Liver (tissue), 9 donors: ENCODE measurements around the gene SYCP2. TPM values are rescaled to one million over a fixed set of nuclear protein-coding genes. Genes with fewer than 3 reads are reported as not detected.

ENCODE experiments used
- DNase-seq: peaks from one replicate; pipeline ENCODE4 v3.0.0-alpha.2; 2017; ENCODE audit warnings: low spot score
- H3K27ac ChIP-seq, 2 donors: one replicate each; pipeline ENCODE4 v1.7.0; 2013; ENCODE audit warnings: inconsistent platforms in 2 of 2, low read length in 2 of 2, control low read depth in 1 of 2, low read depth in 1 of 2, mild to moderate bottlenecking in 1 of 2
- H3K27me3 ChIP-seq, 4 donors: one replicate each; pipeline versions ENCODE4 v1.6.1 to v1.7.0; 2013; ENCODE audit warnings: low read length in 3 of 4, inconsistent platforms in 1 of 4, mild to moderate bottlenecking in 1 of 4, moderate library complexity in 1 of 4; ENCODE audit not compliant: control insufficient read depth in 4 of 4, insufficient read depth in 4 of 4
- H3K36me3 ChIP-seq, 4 donors: one replicate each; pipeline versions ENCODE4 v1.6.1 to v1.7.0; 2013; ENCODE audit warnings: low read length in 3 of 4, mild to moderate bottlenecking in 3 of 4, low read depth in 1 of 4, moderate library complexity in 1 of 4; ENCODE audit not compliant: control insufficient read depth in 4 of 4, insufficient read depth in 3 of 4
- H3K4me1 ChIP-seq, 4 donors: one replicate each; pipeline versions ENCODE4 v1.6.1 to v1.7.0; 2013; ENCODE audit warnings: low read length in 3 of 4, mild to moderate bottlenecking in 3 of 4, moderate library complexity in 1 of 4; ENCODE audit not compliant: control insufficient read depth in 4 of 4, insufficient read depth in 4 of 4
- H3K4me3 ChIP-seq, 3 donors: one replicate each; pipeline versions ENCODE4 v1.6.1 to v1.7.0; 2013; ENCODE audit warnings: low read length in 3 of 3, control low read depth in 1 of 3, low read depth in 1 of 3, mild to moderate bottlenecking in 1 of 3
- H3K9ac ChIP-seq, 2 donors: one replicate each; pipeline ENCODE4 v1.7.0; 2013; ENCODE audit warnings: low read length in 2 of 2, mild to moderate bottlenecking in 2 of 2, moderate library complexity in 2 of 2, control low read depth in 1 of 2, low read depth in 1 of 2
- H3K9me3 ChIP-seq, 4 donors: one replicate each; pipeline versions ENCODE4 v1.6.1 to v1.7.0; 2013; ENCODE audit warnings: low read length in 3 of 4; ENCODE audit not compliant: control insufficient read depth in 4 of 4
- ATF3 ChIP-seq: IDR thresholded peaks from 2 replicates; pipeline ENCODE4 v1.6.1; 2016; ENCODE audit warnings: antibody characterized with exemption
- CTCF ChIP-seq: fragments of 150-350 bp; IDR thresholded peaks from 2 replicates; pipeline ENCODE4 v1.5.1; 2017; ENCODE audit warnings: improper control_type of control experiment, low read depth, low read length; ENCODE audit not compliant: missing input control
- EGR1 ChIP-seq, 2 donors: IDR thresholded peaks; 2 replicates each; pipeline ENCODE4 v1.6.1; 2016 to 2018; ENCODE audit warnings: antibody characterized with exemption in 2 of 2, low read depth in 2 of 2
- FOXA2 ChIP-seq: IDR thresholded peaks from 2 replicates; pipeline ENCODE4 v1.6.1; 2016; ENCODE audit warnings: antibody characterized with exemption
- GABPA ChIP-seq, 2 donors: IDR thresholded peaks in 1 of 2; conservative IDR thresholded peaks in 1 of 2; 2 replicates each; pipeline ENCODE4 v1.6.1; 2016; ENCODE audit warnings: antibody characterized with exemption in 2 of 2, mild to moderate bottlenecking in 1 of 2, moderate library complexity in 1 of 2
- HNF4A ChIP-seq, 2 donors: conservative IDR thresholded peaks; 2 replicates each; pipeline ENCODE4 v1.6.1; 2016; ENCODE audit warnings: antibody characterized with exemption in 2 of 2, mild to moderate bottlenecking in 2 of 2
- HNF4G ChIP-seq: IDR thresholded peaks from 2 replicates; pipeline ENCODE4 v1.6.1; 2016; ENCODE audit warnings: antibody characterized with exemption
- JUND ChIP-seq, 2 donors: IDR thresholded peaks; 2 replicates each; pipeline ENCODE4 v1.6.1; 2016; ENCODE audit warnings: antibody characterized with exemption in 2 of 2
- MAX ChIP-seq: IDR thresholded peaks from 2 replicates; pipeline ENCODE4 v1.6.1; 2016; ENCODE audit warnings: antibody characterized with exemption
- NR2F2 ChIP-seq: IDR thresholded peaks from 2 replicates; pipeline ENCODE4 v1.6.1; 2016; ENCODE audit warnings: antibody characterized with exemption
- REST ChIP-seq: IDR thresholded peaks from 2 replicates; pipeline ENCODE4 v1.6.1; 2016; ENCODE audit warnings: antibody characterized with exemption, mild to moderate bottlenecking
- RXRA ChIP-seq, 2 donors: IDR thresholded peaks; 2 replicates each; pipeline ENCODE4 v1.6.1; 2017 to 2018; ENCODE audit warnings: antibody characterized with exemption in 2 of 2, mild to moderate bottlenecking in 1 of 2
- SP1 ChIP-seq: IDR thresholded peaks from 2 replicates; pipeline ENCODE4 v1.6.1; 2018; ENCODE audit warnings: antibody characterized with exemption, mild to moderate bottlenecking
- TAF1 ChIP-seq: conservative IDR thresholded peaks from 2 replicates; pipeline ENCODE4 v1.6.1; 2016; ENCODE audit warnings: antibody characterized with exemption, mild to moderate bottlenecking
- YY1 ChIP-seq: IDR thresholded peaks from 2 replicates; pipeline ENCODE4 v1.6.1; 2016; ENCODE audit warnings: antibody characterized with exemption, mild to moderate bottlenecking
- WGBS: extraction: QIAGEN DNeasy Blood & Tissue Kit; methylation state at CpG from one replicate; pipeline ENCODE4 v1.1.7; 2013; 5-methylcytosine and 5-hydroxymethylcytosine counted together
- polyA plus RNA-seq, 2 donors: library from polyadenylated mRNA; stranded (reverse) in 1 of 2; unstranded in 1 of 2; fragments of 200-250 nt in 1 of 2; fragments of >200 nt in 1 of 2; fragmentation: Nextera tagmentation in 1 of 2; extraction: Ambion mirVana in 1 of 2; gene quantifications; one replicate each; pipeline versions ENCODE4 v1.2.1 to v1.2.3, GENCODE V29; 2013 to 2015
- total RNA-seq, 2 donors: library from RNA; depleted of rRNA; stranded (reverse); fragments of >200 nt; gene quantifications; one replicate each; pipeline ENCODE4 v1.2.3, GENCODE V29; 2014
- donor health status: healthy.
- donor health status: healthy.
- donor health status: healthy.
- donor health status: healthy.
- donor health status: healthy.

The SYCP2 gene
- total and polyA plus RNA-seq, 4 donors, result 0.07 to 0.84 (median 0.38) TPM

GRCh38 chr20:59823030-59823423, 110.4 kb downstream of the SYCP2 start:
- no peaks in the 10 kb centered on the region for H3K9me3 ChIP-seq
- H3K27ac ChIP-seq, result no peak overlapping the region
- no peak overlapping the region for H3K4me3 ChIP-seq
- TF ChIP-seq HNF4A (conservative IDR thresholded peaks at IDR 0.05) (no peak), REST (no peak), MAX (no peak), RXRA (IDR thresholded peaks at IDR 0.05) (no peak)
- H3K27me3 ChIP-seq, result no peaks in the 10 kb centered on the region
- H3K4me1 ChIP-seq, result no peaks in the 10 kb centered on the region
- H3K9ac ChIP-seq, result no peak overlapping the region
- H3K36me3 ChIP-seq, result no peaks in the 10 kb centered on the region
- no peak for DNase-seq
- whole genome bisulfite sequencing, result 77% methylated on average over 9 of the region's 9 CpGs

GRCh38 chr20:59822291-59823029, 111.0 kb downstream of the SYCP2 start:
- H3K4me3 ChIP-seq, result no peak overlapping the region
- TF ChIP-seq REST, result no peak
- no peak for TF ChIP-seq CTCF
- no peak for TF ChIP-seq RXRA (IDR thresholded peaks at IDR 0.05)
- no peak for TF ChIP-seq HNF4G
- TF ChIP-seq NR2F2, result no peak
- TF ChIP-seq ATF3, result no peak
- TF ChIP-seq YY1, result no peak
- no peak for TF ChIP-seq GABPA (IDR thresholded peaks at IDR 0.05 in 1 of 2, conservative IDR thresholded peaks at IDR 0.05 in 1 of 2)
- no peak for TF ChIP-seq HNF4A (conservative IDR thresholded peaks at IDR 0.05)
- TF ChIP-seq SP1, result no peak
- no peak for TF ChIP-seq TAF1
- TF ChIP-seq FOXA2, result no peak
- no peak for TF ChIP-seq JUND (IDR thresholded peaks at IDR 0.05)
- TF ChIP-seq EGR1 (IDR thresholded peaks at IDR 0.05; ENCODE audit: low read depth in 2 of 2), result no peak
- no peaks in the 10 kb centered on the region for H3K36me3 ChIP-seq
- WGBS, result 77% methylated on average over 21 of the region's 21 CpGs
- no peaks in the 10 kb centered on the region for H3K9me3 ChIP-seq
- H3K9ac ChIP-seq, result no peak overlapping the region
- peak; percentile 19 for DNase-seq
- no peaks in the 10 kb centered on the region for H3K4me1 ChIP-seq
- no peaks in the 10 kb centered on the region for H3K27me3 ChIP-seq
- no peak overlapping the region for H3K27ac ChIP-seq
